Right renal pelvis (tissue), 4 donors: Measurements from ENCODE around the gene PELI2. TPM values are rescaled to one million over a fixed set of nuclear protein-coding genes. Genes with fewer than 3 reads are reported as not detected.
"Not testable (repeated sequence)": the region's sequence is repeated elsewhere in the genome, so short reads cannot be mapped to it uniquely, and the experiment has no call there.

Source experiments
- DNase-seq, 4 donors: peaks; one replicate each; pipeline ENCODE4 v3.0.0-alpha.2; 2013; ENCODE audit warnings: low read depth in 4 of 4, low spot score in 3 of 4, missing footprints in 1 of 4
- polyA plus RNA-seq, 4 donors: library from polyadenylated mRNA; unstranded; fragments of 120-200 nt; gene quantifications; one replicate each; pipeline ENCODE4 v1.2.1, GENCODE V29; 2013; ENCODE audit not compliant: insufficient read length in 4 of 4

PELI2 gene
- polyA plus RNA-seq, 4 donors: 27.0 to 35.3 (median 29.9) TPM

- DNase-seq: no peak
Observed at GRCh38 chr14:56138928-56139327, 20.7 kb downstream of the PELI2 start.

- DNase-seq: no peak
Observed at GRCh38 chr14:56142314-56142713, 24.1 kb downstream of the PELI2 start.

GRCh38 chr14:56143025-56143424 lies 24.8 kb downstream of the PELI2 start:
- no peak for DNase-seq

GRCh38 chr14:56144176-56144575 lies 26.0 kb downstream of the PELI2 start:
- no peak for DNase-seq

- no peak for DNase-seq
Observed at GRCh38 chr14:56145181-56145769, 27.1 kb downstream of the PELI2 start.

GRCh38 chr14:56145965-56146364 lies 27.8 kb downstream of the PELI2 start:
- no peak for DNase-seq

- no peak for DNase-seq
Observed at GRCh38 chr14:56147449-56147848, 29.2 kb downstream of the PELI2 start.

- DNase-seq: no peak
Observed at GRCh38 chr14:56147986-56148901, 30.0 kb downstream of the PELI2 start.

GRCh38 chr14:56149151-56149550 lies 30.9 kb downstream of the PELI2 start:
- DNase-seq: no peak

- no peak for DNase-seq
Observed at GRCh38 chr14:56149995-56150394, 31.8 kb downstream of the PELI2 start.

- no peak for DNase-seq
Observed at GRCh38 chr14:56150645-56151345, 32.6 kb downstream of the PELI2 start.

GRCh38 chr14:56152221-56152620 lies 34.0 kb downstream of the PELI2 start:
- DNase-seq: no peak

GRCh38 chr14:56153267-56153666 lies 35.1 kb downstream of the PELI2 start:
- DNase-seq: no peak

- no peak for DNase-seq
Observed at GRCh38 chr14:56154321-56154720, 36.1 kb downstream of the PELI2 start.

GRCh38 chr14:56156096-56156495 lies 37.9 kb downstream of the PELI2 start:
- DNase-seq: no peak

GRCh38 chr14:56159066-56159465 lies 40.9 kb downstream of the PELI2 start:
- DNase-seq: no peak

- DNase-seq: no peak
Observed at GRCh38 chr14:56160088-56160487, 41.9 kb downstream of the PELI2 start.

- DNase-seq: no peak
Observed at GRCh38 chr14:56161658-56162057, 43.4 kb downstream of the PELI2 start.

- no peak for DNase-seq
Observed at GRCh38 chr14:56162476-56162875, 44.3 kb downstream of the PELI2 start.

GRCh38 chr14:56166579-56166978 lies 48.4 kb downstream of the PELI2 start:
- DNase-seq: not testable (repeated sequence)

- DNase-seq: no peak
Observed at GRCh38 chr14:56168007-56168616, 49.9 kb downstream of the PELI2 start.
